C4-2B (cell line): Measurements from ENCODE around the gene SNAI3.

Experiments used
- ZFX ChIP-seq: fragments of 450-650 bp; IDR thresholded peaks from 2 replicates; pipeline ENCODE4 v1.6.1; 2017
- TF ChIP-seq, protein P1 (sequence below): fragments of 450-650 bp; conservative IDR thresholded peaks from 2 replicates; pipeline ENCODE4 v1.5.1; 2017; ENCODE audit warnings: mild to moderate bottlenecking

DNA sequence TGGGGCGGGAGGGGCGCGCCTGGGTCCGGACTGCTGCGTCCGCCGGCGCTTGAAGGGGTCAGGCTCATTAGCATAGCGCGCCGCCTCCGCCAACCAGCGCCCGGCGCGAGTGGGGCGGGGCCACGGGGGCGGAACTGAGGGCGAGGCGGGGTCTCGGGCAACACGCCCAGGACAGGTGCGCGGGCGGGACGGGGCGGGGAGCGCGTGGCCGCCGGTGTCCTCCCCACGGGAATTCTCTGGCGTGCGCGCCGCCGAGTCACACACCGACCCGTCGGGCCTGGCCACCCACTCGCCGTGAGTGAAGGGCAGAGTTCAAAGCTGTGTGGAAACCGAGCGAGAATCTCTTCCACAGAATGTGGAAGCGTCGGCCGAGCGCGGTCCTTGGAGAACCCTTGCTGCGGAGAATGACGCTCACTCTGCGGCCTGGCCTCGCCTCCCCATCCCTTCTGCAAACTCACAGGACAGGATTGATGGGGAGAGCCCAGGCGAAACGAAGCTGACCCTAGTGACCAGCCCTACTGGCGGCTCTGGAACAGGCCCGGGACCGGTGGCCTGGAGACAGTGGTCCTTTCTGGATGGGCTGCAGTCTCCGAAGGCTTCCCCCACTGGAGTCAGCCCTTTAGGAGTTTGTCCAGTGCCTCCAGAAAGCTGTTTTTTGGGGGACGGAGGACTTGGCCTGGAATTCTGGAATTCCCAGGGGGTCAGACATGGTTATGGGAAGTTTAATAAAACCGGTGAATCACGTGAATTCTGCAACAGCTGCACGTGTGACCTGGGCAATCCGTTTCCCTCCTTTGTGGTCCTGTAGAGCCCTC is at the start of gene SNAI3:
- TF ChIP-seq, protein P1, sequence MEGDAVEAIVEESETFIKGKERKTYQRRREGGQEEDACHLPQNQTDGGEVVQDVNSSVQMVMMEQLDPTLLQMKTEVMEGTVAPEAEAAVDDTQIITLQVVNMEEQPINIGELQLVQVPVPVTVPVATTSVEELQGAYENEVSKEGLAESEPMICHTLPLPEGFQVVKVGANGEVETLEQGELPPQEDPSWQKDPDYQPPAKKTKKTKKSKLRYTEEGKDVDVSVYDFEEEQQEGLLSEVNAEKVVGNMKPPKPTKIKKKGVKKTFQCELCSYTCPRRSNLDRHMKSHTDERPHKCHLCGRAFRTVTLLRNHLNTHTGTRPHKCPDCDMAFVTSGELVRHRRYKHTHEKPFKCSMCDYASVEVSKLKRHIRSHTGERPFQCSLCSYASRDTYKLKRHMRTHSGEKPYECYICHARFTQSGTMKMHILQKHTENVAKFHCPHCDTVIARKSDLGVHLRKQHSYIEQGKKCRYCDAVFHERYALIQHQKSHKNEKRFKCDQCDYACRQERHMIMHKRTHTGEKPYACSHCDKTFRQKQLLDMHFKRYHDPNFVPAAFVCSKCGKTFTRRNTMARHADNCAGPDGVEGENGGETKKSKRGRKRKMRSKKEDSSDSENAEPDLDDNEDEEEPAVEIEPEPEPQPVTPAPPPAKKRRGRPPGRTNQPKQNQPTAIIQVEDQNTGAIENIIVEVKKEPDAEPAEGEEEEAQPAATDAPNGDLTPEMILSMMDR: no peak
- no peak for TF ChIP-seq ZFX
